OCI-LY7 (cell line): ENCODE measurements around the gene MOB3B. TPM values are rescaled to one million over a fixed set of nuclear protein-coding genes. Genes with fewer than 3 reads are reported as not detected.

Experiments used
- BruUV-seq: library from RNA; stranded (reverse); fragments of 400-500 nt; replicated peaks from 2 replicates; lab custom pipeline; 2021; lab: Mats Ljungman, UMichigan
- CTCF ChIA-PET: fragments of 300-600 bp; sonication (Branson Sonifier 250); formaldehyde crosslinking; loops from one replicate; lab custom pipeline; 2022; ENCODE audit warnings: antibody characterized with exemption; ENCODE audit not compliant: unreplicated experiment; lab: Charles Lee
- POLR2A ChIA-PET: fragments of 300-600 bp; sonication (Branson Sonifier 250); formaldehyde crosslinking; loops from one replicate; lab custom pipeline; 2022; ENCODE audit warnings: antibody characterized with exemption; lab: Charles Lee
- DNase-seq: peaks from one replicate; pipeline ENCODE4 v3.0.0-alpha.2; 2015; ENCODE audit warnings: low spot score
- H2AFZ ChIP-seq: fragments of 200-600 bp; sonication (generic), shearing (Covaris generic); 2 replicates; pipeline ENCODE4 v1.6.1; 2014; ENCODE audit warnings: mild to moderate bottlenecking, antibody characterized with exemption, low read length, moderate library complexity
- H3K27ac ChIP-seq: fragments of 200-600 bp; sonication (generic); 2 replicates; pipeline ENCODE4 v1.5.1; 2014; ENCODE audit warnings: mixed run types, low read depth, mild to moderate bottlenecking, moderate library complexity, low read length, inconsistent platforms; ENCODE audit not compliant: poor library complexity, severe bottlenecking
- H3K36me3 ChIP-seq: fragments of 200-600 bp; sonication (generic); 2 replicates; pipeline ENCODE4 v1.6.1; 2014; ENCODE audit warnings: mild to moderate bottlenecking, antibody characterized with exemption, low read length, moderate library complexity, mixed read lengths; ENCODE audit not compliant: insufficient read depth
- H3K4me1 ChIP-seq: fragments of 200-600 bp; sonication (generic); 2 replicates; pipeline ENCODE4 v1.5.1; 2014; ENCODE audit warnings: mild to moderate bottlenecking, low read length; ENCODE audit not compliant: insufficient read depth, poor library complexity, severe bottlenecking
- H3K4me2 ChIP-seq: fragments of 200-600 bp; sonication (generic); 2 replicates; pipeline ENCODE4 v1.6.1; 2014; ENCODE audit warnings: mild to moderate bottlenecking, low read length
- H3K4me3 ChIP-seq: fragments of 200-600 bp; sonication (generic); 2 replicates; pipeline ENCODE4 v1.5.1; 2014; ENCODE audit warnings: mild to moderate bottlenecking, low read depth, low read length; ENCODE audit not compliant: poor library complexity, severe bottlenecking
- H3K79me2 ChIP-seq: fragments of 200-600 bp; sonication (generic); 2 replicates; pipeline ENCODE4 v1.6.1; 2016; ENCODE audit warnings: low read depth, mild to moderate bottlenecking, low read length, moderate library complexity, mixed read lengths; ENCODE audit not compliant: insufficient read depth
- H3K9me2 ChIP-seq: fragments of 200-600 bp; sonication (generic); 2 replicates; pipeline ENCODE4 v1.6.1; 2016; ENCODE audit warnings: mild to moderate bottlenecking, low read length, mixed read lengths; ENCODE audit not compliant: insufficient read depth
- H3K9me3 ChIP-seq: fragments of 200-600 bp; sonication (generic); 2 replicates; pipeline ENCODE4 v1.6.1; 2014; ENCODE audit warnings: mild to moderate bottlenecking, mixed run types, low read length, mixed read lengths
- H4K20me1 ChIP-seq: fragments of 200-600 bp; sonication (generic); 2 replicates; pipeline ENCODE4 v1.6.1; 2014; ENCODE audit warnings: mild to moderate bottlenecking, antibody characterized with exemption, low read length, moderate library complexity, mixed read lengths; ENCODE audit not compliant: insufficient read depth
- EZH2phosphoT487 ChIP-seq: fragments of 200-600 bp; sonication (generic); IDR thresholded peaks from 2 replicates; pipeline ENCODE4 v1.6.1; 2018; ENCODE audit warnings: low read depth, borderline replicate concordance, mild to moderate bottlenecking, mixed run types, antibody characterized with exemption, low read length, moderate library complexity, mixed read lengths
- intact Hi-C: fragments of 100-400 bp; cut with micrococcal nuclease; formaldehyde crosslinking; loops from one replicate; pipeline ENCODE4 v1.10.0; 2022; ENCODE audit not compliant: unreplicated experiment
- total RNA-seq, 2 experiments: library from RNA; depleted of rRNA in 1 of 2; stranded (reverse); fragments of >200 nt in 1 of 2; shearing (Covaris generic) in 1 of 2; gene quantifications; 2 replicates each; pipeline ENCODE4 v1.2.3, GENCODE V29; 2014 to 2022
- TF ChIP-seq, protein P1 (sequence below): fragments of 200-600 bp; sonication (generic); conservative IDR thresholded peaks from 2 replicates; pipeline ENCODE4 v1.5.1; 2014; ENCODE audit warnings: mild to moderate bottlenecking, antibody characterized with exemption, low read length, moderate library complexity, mixed read lengths

The MOB3B gene
- total RNA-seq, 2 experiments from 2014 or later: 0.04 TPM; not detected in 1

DNA sequence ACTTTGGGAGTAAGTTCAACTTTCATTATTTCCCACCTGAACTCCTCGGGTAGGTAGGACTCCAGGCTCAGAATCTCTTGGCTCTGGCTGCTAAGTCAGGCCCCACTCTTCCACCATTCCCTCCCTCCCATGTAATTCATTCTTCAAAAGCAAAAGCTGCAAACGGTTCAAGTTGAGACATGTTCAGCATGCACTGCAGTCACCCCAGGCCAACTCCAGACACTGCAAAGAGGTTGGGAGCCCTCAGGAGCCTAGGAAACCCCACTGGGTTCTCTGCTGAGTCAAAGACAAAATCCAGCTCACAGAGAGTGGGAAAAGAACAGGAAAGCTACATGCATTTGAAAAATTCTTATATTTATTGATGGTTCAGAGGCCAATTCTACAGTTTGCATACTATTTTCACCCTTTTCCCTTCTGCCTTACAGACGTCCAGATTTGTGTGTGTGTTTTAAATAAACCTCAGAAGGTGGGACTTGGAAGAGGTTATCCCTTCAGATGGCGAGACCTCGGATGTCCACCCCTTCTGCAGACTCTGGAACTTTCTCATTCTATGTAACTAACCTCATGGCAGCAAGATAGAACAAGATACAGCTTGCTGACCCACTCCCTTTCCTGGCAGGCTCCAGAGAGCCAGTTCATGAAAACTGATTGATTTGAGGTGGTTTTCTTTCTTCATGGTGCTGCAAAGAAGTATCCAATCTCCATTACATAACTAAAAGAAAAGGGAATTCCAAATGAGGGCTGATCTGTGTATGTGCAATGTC, 167.0 kb downstream of the MOB3B start:
- TF ChIP-seq, protein P1, sequence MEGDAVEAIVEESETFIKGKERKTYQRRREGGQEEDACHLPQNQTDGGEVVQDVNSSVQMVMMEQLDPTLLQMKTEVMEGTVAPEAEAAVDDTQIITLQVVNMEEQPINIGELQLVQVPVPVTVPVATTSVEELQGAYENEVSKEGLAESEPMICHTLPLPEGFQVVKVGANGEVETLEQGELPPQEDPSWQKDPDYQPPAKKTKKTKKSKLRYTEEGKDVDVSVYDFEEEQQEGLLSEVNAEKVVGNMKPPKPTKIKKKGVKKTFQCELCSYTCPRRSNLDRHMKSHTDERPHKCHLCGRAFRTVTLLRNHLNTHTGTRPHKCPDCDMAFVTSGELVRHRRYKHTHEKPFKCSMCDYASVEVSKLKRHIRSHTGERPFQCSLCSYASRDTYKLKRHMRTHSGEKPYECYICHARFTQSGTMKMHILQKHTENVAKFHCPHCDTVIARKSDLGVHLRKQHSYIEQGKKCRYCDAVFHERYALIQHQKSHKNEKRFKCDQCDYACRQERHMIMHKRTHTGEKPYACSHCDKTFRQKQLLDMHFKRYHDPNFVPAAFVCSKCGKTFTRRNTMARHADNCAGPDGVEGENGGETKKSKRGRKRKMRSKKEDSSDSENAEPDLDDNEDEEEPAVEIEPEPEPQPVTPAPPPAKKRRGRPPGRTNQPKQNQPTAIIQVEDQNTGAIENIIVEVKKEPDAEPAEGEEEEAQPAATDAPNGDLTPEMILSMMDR: no peak
- TF ChIP-seq EZH2phosphoT487: no peak
- ChIA-PET CTCF (no interaction called here), POLR2A (interaction anchor here (0.7 to 1.7 kb wide), 5 partner anchors 9 to 218 kb away, joined by 3 to 7 read pairs (median 4); no protein-coding TSS in a partner anchor)
- Histone ChIP-seq H3K9me3 (no peaks in the 10 kb centered on the region), H2AFZ (no peak overlapping the region), H4K20me1 (no peaks in the 10 kb centered on the region), H3K79me2 (no peaks in the 10 kb centered on the region), H3K4me3 (no peak overlapping the region), H3K4me1 (peaks cover 18% of the 10 kb centered on the region), H3K9me2 (no peaks in the 10 kb centered on the region), H3K27ac (no peak overlapping the region), H3K4me2 (no peak overlapping the region), H3K36me3 (no peaks in the 10 kb centered on the region)
- no TSS peak for BruUV-seq
- no peak for DNase-seq
- intact Hi-C loops: no loop called here

DNA sequence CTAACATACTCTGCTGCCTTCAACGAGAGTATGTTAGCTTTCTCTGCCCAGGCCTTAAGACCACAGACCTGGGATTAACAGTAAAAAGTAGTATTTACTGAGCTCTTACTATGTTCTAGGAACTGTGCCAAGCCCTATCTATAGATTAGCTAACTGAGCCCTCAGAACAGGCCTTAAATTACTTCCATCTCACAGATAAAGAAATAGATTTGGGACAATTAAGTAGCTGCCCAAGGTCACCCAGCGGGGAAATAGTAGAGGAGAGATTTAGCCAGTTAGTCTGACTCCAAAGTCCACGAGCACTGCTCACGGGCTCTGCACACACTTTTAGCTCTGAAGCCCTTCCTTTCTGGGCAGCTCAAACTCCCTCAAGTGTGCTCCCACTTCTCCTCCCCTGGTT, 168.1 kb downstream of the MOB3B start:
- ChIA-PET CTCF (no interaction called here), POLR2A (interaction anchor here (1.5 kb wide), 1 partner anchor 30 kb away, joined by 4 read pairs; no protein-coding TSS in a partner anchor)
- H3K4me1 ChIP-seq: peaks cover 7% of the 10 kb centered on the region
- no peaks in the 10 kb centered on the region for H3K9me3 ChIP-seq
- no peaks in the 10 kb centered on the region for H3K9me2 ChIP-seq
- intact Hi-C loops: no loop called here
- H2AFZ ChIP-seq: no peak overlapping the region
- H3K4me2 ChIP-seq: no peak overlapping the region
- no peaks in the 10 kb centered on the region for H3K79me2 ChIP-seq
- BruUV-seq: no TSS peak
- H3K27ac ChIP-seq: no peak overlapping the region
- DNase-seq: no peak
- no peaks in the 10 kb centered on the region for H4K20me1 ChIP-seq
- TF ChIP-seq, protein P1: no peak
- TF ChIP-seq EZH2phosphoT487: no peak
- no peak overlapping the region for H3K4me3 ChIP-seq
- no peaks in the 10 kb centered on the region for H3K36me3 ChIP-seq

DNA sequence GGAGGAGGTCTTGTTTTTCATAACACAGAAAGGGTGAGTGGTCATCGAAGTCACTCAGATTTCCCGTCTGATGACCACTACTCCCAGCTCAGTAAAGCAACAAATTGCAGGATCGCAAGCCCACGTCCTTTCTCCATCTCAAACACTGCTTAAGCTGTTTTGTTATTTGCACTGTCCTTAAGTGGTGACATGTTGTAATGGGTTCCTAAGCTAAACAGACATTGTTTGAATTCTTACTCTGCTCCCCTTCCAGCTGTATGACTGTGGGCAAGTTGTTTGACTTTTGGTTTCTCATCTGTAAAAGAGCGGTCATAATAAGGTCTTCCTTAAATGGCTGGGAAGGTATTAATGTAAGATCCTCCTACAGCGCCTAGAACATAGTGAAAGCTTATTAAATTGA, 169.9 kb downstream of the MOB3B start:
- H2AFZ ChIP-seq: no peak overlapping the region
- DNase-seq: no peak
- H4K20me1 ChIP-seq: no peaks in the 10 kb centered on the region
- H3K27ac ChIP-seq: no peak overlapping the region
- no peaks in the 10 kb centered on the region for H3K9me2 ChIP-seq
- no peak overlapping the region for H3K4me3 ChIP-seq
- POLR2A ChIA-PET: interaction anchor here (0.6 kb wide), 1 partner anchor 9 kb away, joined by 4 read pairs; no protein-coding TSS in a partner anchor
- CTCF ChIA-PET: no interaction called here
- no TSS peak for BruUV-seq
- no peaks in the 10 kb centered on the region for H3K9me3 ChIP-seq
- no peak for TF ChIP-seq EZH2phosphoT487
- TF ChIP-seq, protein P1: no peak
- H3K4me2 ChIP-seq: no peak overlapping the region
- no peaks in the 10 kb centered on the region for H3K4me1 ChIP-seq
- intact Hi-C loops: no loop called here
- no peaks in the 10 kb centered on the region for H3K36me3 ChIP-seq
- H3K79me2 ChIP-seq: no peaks in the 10 kb centered on the region
